Upper lobe of left lung (tissue), 4 donors: ENCODE data around the gene OAS1.

Experiments used
- CTCF ChIP-seq, 6 experiments: fragments of 450-650 bp in 4 of 6; fragments of 200-600 bp in 2 of 6; sonication (generic) in 2 of 6; IDR thresholded peaks; one replicate each; pipeline ENCODE4 v1.5.1; 2016 to 2019; ENCODE audit warnings: antibody characterized with exemption in 6 of 6
- POLR2A ChIP-seq, 4 donors: fragments of 450-650 bp; IDR thresholded peaks; one replicate each; pipeline ENCODE4 v1.5.1; 2016 to 2017; ENCODE audit warnings: antibody characterized with exemption in 4 of 4, mild to moderate bottlenecking in 2 of 4

GRCh38 chr12:112927925-112928324 lies 21.2 kb downstream of the OAS1 start:
- no peak for TF ChIP-seq CTCF (IDR thresholded peaks at IDR 0.05)
- TF ChIP-seq POLR2A (IDR thresholded peaks at IDR 0.05), result no peak
